ENCODE data around the gene RBKS. TPM values are rescaled to one million over a fixed set of nuclear protein-coding genes. Genes with fewer than 3 reads are reported as not detected.

The RBKS gene
- total RNA-seq, 1 donor from 2014 or later = 1.6 TPM

DNA sequence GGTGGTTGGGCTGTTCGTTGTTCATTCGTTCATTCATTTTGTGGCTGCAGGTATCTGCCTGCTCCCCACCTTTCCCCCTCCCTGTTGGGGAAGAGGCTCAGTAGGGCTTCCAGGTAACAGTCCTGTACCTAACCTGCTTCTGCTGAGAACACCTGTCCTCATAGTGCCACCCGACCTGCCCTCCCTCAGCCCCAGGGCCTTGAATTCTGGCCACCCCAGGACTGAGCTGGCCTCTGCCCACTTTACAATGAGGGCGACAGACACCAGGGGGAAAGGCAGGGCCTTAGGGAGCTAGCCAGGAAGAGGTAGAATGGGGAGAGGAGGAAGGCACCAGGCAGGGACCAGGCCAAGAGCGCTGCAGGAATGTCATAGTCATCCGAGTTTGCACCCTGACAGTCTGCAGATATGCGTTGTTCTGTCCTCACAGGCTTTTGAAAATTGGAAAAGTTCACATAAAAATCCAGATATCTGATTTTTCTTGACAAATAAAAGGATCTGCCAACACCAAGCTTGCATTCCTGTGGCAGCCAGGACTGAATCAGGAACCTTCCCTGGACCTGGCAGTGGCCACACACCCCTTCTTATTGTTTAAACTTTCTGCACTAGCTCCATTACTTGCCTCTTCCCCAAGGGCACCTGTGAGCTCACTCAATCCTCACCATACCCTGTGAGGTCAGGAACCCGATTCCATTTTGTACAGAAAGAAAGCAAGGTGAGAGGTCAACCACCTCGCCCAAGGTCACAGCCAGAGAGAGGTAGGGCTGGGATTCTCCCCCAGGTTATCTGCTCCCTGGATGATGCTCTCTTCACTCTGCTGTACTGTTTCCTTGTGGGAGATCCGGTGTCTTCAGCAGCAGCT is 153.9 kb downstream of the RBKS start:
- no peak overlapping the region for H3K4me3 Mint-ChIP-seq (ENCODE audit: unreplicated experiment)
- H3K4me1 ChIP-seq (ENCODE audit: insufficient read depth, low read length) = peaks cover 19% of the 10 kb centered on the region
- no peaks in the 10 kb centered on the region for H3K36me3 ChIP-seq (ENCODE audit: insufficient read depth, low read length)
- TF ChIP-seq CTCF (IDR thresholded peaks at IDR 0.05; ENCODE audit: insufficient read depth, low read depth, low read length) (no peak), EZH2 (IDR thresholded peaks at IDR 0.05; ENCODE audit: insufficient read depth, low read length) (no peak)
- FAIRE-seq (no peak), DNase-seq (ENCODE audit: low read depth) (no peak)
- H3K4me3 ChIP-seq (ENCODE audit: insufficient read depth, low read depth, low read length) = peak overlapping the region; percentile 11
- H3K9ac ChIP-seq (ENCODE audit: low read length) = peak overlapping the region; percentile 65
- H3K9me3 ChIP-seq (ENCODE audit: insufficient read depth, low read depth, low read length) = no peaks in the 10 kb centered on the region
- H4K20me1 ChIP-seq (ENCODE audit: insufficient read depth, low read length) = no peaks in the 10 kb centered on the region
- peaks cover 4% of the 10 kb centered on the region for H3K27me3 Mint-ChIP-seq (ENCODE audit: low read depth, unreplicated experiment)
- peaks cover 5% of the 10 kb centered on the region for H3K9me3 Mint-ChIP-seq (ENCODE audit: unreplicated experiment)
- H3K36me3 Mint-ChIP-seq (ENCODE audit: low read depth, unreplicated experiment) = no peaks in the 10 kb centered on the region
- no peaks in the 10 kb centered on the region for H3K79me2 ChIP-seq (ENCODE audit: insufficient read depth, low read length)
- H3K27me3 ChIP-seq (ENCODE audit: insufficient read depth, low read length) = no peaks in the 10 kb centered on the region
- peak overlapping the region; percentile 82 for H3K4me2 ChIP-seq (ENCODE audit: low read length)
- H3K4me1 Mint-ChIP-seq (ENCODE audit: low read depth, unreplicated experiment) = no peaks in the 10 kb centered on the region
- peak overlapping the region; percentile 89 for H2AFZ ChIP-seq (ENCODE audit: low read depth, low read length)
- H3K27ac ChIP-seq (ENCODE audit: low read depth, low read length) = no peak overlapping the region
- no peak overlapping the region for H3K27ac Mint-ChIP-seq (ENCODE audit: unreplicated experiment)

GRCh38 chr2:27735263-27735904 is 154.8 kb downstream of the RBKS start:
- Histone ChIP-seq H2AFZ (ENCODE audit: low read depth, low read length) (peak overlapping the region; percentile 89), H3K4me3 (ENCODE audit: insufficient read depth, low read depth, low read length) (peak overlapping the region; percentile 11), H3K4me2 (ENCODE audit: low read length) (peak overlapping the region; percentile 82), H4K20me1 (ENCODE audit: insufficient read depth, low read length) (no peaks in the 10 kb centered on the region), H3K9ac (ENCODE audit: low read length) (peak overlapping the region; percentile 65), H3K36me3 (ENCODE audit: insufficient read depth, low read length) (no peaks in the 10 kb centered on the region), H3K27me3 (ENCODE audit: insufficient read depth, low read length) (no peaks in the 10 kb centered on the region), H3K9me3 (ENCODE audit: insufficient read depth, low read depth, low read length) (no peaks in the 10 kb centered on the region), H3K79me2 (ENCODE audit: insufficient read depth, low read length) (no peaks in the 10 kb centered on the region), H3K27ac (ENCODE audit: low read depth, low read length) (no peak overlapping the region), H3K4me1 (ENCODE audit: insufficient read depth, low read length) (peaks cover 19% of the 10 kb centered on the region)
- no peaks in the 10 kb centered on the region for H3K36me3 Mint-ChIP-seq (ENCODE audit: low read depth, unreplicated experiment)
- FAIRE-seq = no peak
- no peak for TF ChIP-seq CTCF (IDR thresholded peaks at IDR 0.05; ENCODE audit: insufficient read depth, low read depth, low read length)
- no peak for TF ChIP-seq EZH2 (IDR thresholded peaks at IDR 0.05; ENCODE audit: insufficient read depth, low read length)
- H3K27me3 Mint-ChIP-seq (ENCODE audit: low read depth, unreplicated experiment) = peaks cover 4% of the 10 kb centered on the region
- H3K27ac Mint-ChIP-seq (ENCODE audit: unreplicated experiment) = no peak overlapping the region
- no peaks in the 10 kb centered on the region for H3K4me1 Mint-ChIP-seq (ENCODE audit: low read depth, unreplicated experiment)
- peak; percentile 73 for DNase-seq (ENCODE audit: low read depth)
- peaks cover 2% of the 10 kb centered on the region for H3K9me3 Mint-ChIP-seq (ENCODE audit: unreplicated experiment)
- peak overlapping the region; percentile 37 for H3K4me3 Mint-ChIP-seq (ENCODE audit: unreplicated experiment)

Measured in astrocyte (in vitro differentiated cells and primary cell).